Spinal cord (tissue), 10 donors: ENCODE data around the gene APOBEC3F. TPM values are rescaled to one million over a fixed set of nuclear protein-coding genes. Genes with fewer than 3 reads are reported as not detected.
"Not testable (repeated sequence)": the region's sequence is repeated elsewhere in the genome, so short reads cannot be mapped to it uniquely, and the experiment has no call there.

Source experiments
- DNase-seq, 6 donors: peaks; one replicate each; pipeline versions ENCODE4 v3.0.0 to v3.0.0-alpha.2; 2013 to 2015; ENCODE audit warnings: low spot score in 6 of 6, low read depth in 4 of 6
- H3K27ac ChIP-seq: one replicate; pipeline ENCODE4 v1.5.1; 2013; ENCODE audit warnings: low read depth, low read length, control low read depth
- H3K27me3 ChIP-seq: one replicate; pipeline ENCODE4 v1.6.1; 2013; ENCODE audit warnings: low read length; ENCODE audit not compliant: control insufficient read depth, insufficient read depth
- H3K36me3 ChIP-seq: one replicate; pipeline ENCODE4 v1.6.1; 2013; ENCODE audit warnings: low read length; ENCODE audit not compliant: control insufficient read depth, insufficient read depth
- H3K4me1 ChIP-seq: one replicate; pipeline ENCODE4 v1.6.1; 2013; ENCODE audit warnings: low read length; ENCODE audit not compliant: control insufficient read depth, insufficient read depth
- H3K4me3 ChIP-seq: one replicate; pipeline ENCODE4 v1.5.1; 2013; ENCODE audit warnings: low read depth, low read length, control low read depth
- H3K9me3 ChIP-seq: one replicate; pipeline ENCODE4 v1.6.1; 2013; ENCODE audit warnings: low read length; ENCODE audit not compliant: control insufficient read depth, insufficient read depth
- WGBS: methylation state at CpG from one replicate; pipeline ENCODE4 v1.1.5; 2013; ENCODE audit warnings: missing lambda C conversion rate; ENCODE audit not compliant: insufficient coverage; 5-methylcytosine and 5-hydroxymethylcytosine counted together
- polyA plus RNA-seq, 2 donors: library from polyadenylated mRNA; unstranded; fragments of 120-200 nt; gene quantifications; one replicate each; pipeline ENCODE4 v1.2.1, GENCODE V29; 2013; ENCODE audit not compliant: insufficient read length in 2 of 2
- total RNA-seq, 2 donors: library from RNA; depleted of rRNA in 1 of 2; stranded (reverse); fragments of 120-200 nt in 1 of 2; fragments of >200 nt in 1 of 2; gene quantifications; one replicate each; pipeline versions ENCODE4 v1.2.3 to v1.2.4, GENCODE V29; 2013 to 2014
- donor health status: healthy.

APOBEC3F gene
- total and polyA plus RNA-seq, 4 donors = 1.9 to 8.0 (median 3.2) TPM

DNA sequence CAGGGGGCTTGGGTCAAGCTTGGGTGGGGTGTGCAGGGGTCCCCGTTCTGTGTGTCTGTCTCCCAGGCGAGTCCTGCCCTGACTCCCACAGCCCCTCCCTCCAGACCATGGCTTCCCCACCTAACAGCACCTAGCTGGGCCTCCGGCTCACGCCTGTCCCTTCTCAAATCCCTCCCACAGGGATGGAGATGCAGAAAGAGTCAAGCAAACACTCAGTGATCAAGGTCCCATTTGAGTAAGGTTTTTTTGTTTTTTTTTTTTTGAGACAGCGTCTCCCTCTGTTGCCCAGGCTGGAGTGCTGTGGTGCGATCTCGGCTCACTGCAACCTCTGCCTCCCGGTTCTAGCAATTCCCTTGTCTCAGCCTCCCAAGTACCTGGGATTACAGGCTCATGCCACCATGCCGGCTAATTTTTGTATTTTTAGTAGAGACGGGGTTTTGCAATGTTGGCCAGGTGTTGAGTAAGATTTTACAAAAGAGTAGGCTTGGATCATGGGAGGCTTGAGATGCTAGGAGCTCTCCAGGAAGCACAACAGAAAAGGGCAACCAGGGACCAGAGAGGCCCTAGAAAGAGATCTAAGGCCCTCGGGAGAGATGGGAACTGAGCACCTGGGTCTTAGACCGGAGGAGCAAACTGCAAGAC lies 14.0 kb upstream of the APOBEC3F start:
- H3K4me3 ChIP-seq = no peak overlapping the region
- peaks cover 1% of the 10 kb centered on the region for H3K4me1 ChIP-seq
- no peak for DNase-seq
- H3K36me3 ChIP-seq = no peaks in the 10 kb centered on the region
- H3K27me3 ChIP-seq = no peaks in the 10 kb centered on the region
- 98% methylated on average over 7 of the region's 12 CpGs for WGBS
- H3K27ac ChIP-seq = no peak overlapping the region
- H3K9me3 ChIP-seq = no peaks in the 10 kb centered on the region

DNA sequence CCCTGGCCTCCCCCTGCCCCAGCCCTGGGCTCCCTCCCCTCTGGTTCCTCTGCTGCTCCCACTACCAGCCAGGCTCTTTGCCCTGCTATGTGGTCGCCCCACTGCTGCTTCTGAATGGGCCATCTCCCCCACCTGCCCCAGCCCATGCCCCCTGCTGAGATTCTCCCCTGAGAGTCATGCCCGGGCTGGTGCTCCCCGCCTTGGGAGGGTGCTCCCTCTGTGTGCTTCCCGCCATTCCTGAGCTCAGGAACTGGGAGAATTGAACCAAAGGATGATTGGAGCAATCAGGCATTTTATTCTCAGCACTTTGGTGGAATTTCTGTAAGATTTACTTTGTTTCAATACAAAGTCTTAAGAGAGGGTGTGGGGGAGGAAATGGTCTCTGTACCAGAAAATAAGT lies 12.9 kb upstream of the APOBEC3F start:
- Histone ChIP-seq H3K9me3 (no peaks in the 10 kb centered on the region), H3K27me3 (no peaks in the 10 kb centered on the region), H3K4me3 (no peak overlapping the region), H3K27ac (no peak overlapping the region), H3K36me3 (no peaks in the 10 kb centered on the region), H3K4me1 (no peaks in the 10 kb centered on the region)
- no peak for DNase-seq
- 40% methylated on average over 1 of the region's 4 CpGs for WGBS

DNA sequence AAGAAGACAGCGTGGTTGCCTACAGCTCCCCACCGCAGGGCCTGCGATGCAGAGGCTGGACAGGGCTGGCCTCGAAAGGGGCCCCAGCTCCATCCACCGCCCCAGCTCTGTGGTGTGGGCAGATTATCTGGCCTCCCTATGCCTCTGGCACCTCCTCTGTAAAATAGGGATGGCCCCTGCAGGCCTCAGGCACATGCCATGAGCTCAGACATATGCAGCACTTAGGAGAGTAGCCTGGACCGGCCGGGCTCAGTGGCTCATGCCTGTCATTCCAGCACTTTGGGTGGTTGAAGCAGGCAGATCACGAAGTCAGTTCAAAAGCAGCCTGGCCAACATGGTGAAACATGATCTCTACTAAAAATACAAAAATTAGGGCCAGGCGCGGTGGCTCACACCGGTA lies 12.4 kb upstream of the APOBEC3F start:
- DNase-seq = no peak
- Histone ChIP-seq H3K36me3 (no peaks in the 10 kb centered on the region), H3K4me3 (no peak overlapping the region), H3K9me3 (no peaks in the 10 kb centered on the region), H3K27ac (no peak overlapping the region), H3K4me1 (no peaks in the 10 kb centered on the region), H3K27me3 (no peaks in the 10 kb centered on the region)
- 94% methylated on average over 10 of the region's 11 CpGs for WGBS

DNA sequence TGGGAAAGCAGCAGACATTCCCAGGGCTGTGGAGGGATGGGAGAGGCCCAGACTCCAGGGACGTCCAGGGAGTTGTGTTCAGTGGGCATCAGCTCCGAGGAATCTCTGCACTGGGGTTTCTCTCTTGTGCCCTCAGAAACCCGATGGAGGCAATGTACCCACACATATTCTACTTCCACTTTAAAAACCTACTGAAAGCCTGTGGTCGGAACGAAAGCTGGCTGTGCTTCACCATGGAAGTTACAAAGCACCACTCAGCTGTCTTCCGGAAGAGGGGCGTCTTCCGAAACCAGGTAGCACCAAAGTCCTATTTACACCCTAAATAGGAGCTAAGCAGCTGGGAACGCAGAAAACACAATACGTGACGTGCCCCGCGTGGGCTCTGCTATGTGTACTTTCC lies 11.4 kb upstream of the APOBEC3F start:
- no peaks in the 10 kb centered on the region for H3K27me3 ChIP-seq

DNA sequence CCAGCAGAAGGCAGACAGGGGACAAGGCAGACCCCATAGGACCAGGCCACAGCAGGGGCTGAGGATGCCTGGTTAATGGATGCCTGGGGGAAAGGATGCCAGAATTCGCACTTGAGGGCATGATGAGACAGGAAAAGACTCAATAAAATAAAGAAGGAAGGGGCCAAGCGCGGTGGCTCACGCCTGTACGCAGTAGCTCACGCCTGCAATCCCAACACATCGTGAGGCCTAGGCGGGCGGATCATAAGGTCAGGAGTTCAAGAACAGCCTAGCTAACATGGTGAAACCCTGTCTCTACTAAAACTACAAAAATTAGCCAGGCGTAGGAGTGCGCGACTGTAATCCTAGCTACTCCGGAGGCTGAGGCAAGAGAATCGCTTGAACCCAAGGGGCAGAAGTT lies 10.0 kb upstream of the APOBEC3F start:
- no peaks in the 10 kb centered on the region for H3K9me3 ChIP-seq
- no peaks in the 10 kb centered on the region for H3K27me3 ChIP-seq
- WGBS = 93% methylated on average over 9 of the region's 14 CpGs
- no peaks in the 10 kb centered on the region for H3K4me1 ChIP-seq
- no peaks in the 10 kb centered on the region for H3K36me3 ChIP-seq
- H3K4me3 ChIP-seq = no peak overlapping the region
- no peak overlapping the region for H3K27ac ChIP-seq
- DNase-seq = no peak

More for the DNA sequence above, 11.4 kb upstream of the APOBEC3F start:
- H3K27ac ChIP-seq = no peak overlapping the region
- no peaks in the 10 kb centered on the region for H3K9me3 ChIP-seq
- 93% methylated on average over 13 of the region's 13 CpGs for WGBS
- DNase-seq = no peak
- H3K36me3 ChIP-seq = no peaks in the 10 kb centered on the region
- no peak overlapping the region for H3K4me3 ChIP-seq
- H3K4me1 ChIP-seq = no peaks in the 10 kb centered on the region

DNA sequence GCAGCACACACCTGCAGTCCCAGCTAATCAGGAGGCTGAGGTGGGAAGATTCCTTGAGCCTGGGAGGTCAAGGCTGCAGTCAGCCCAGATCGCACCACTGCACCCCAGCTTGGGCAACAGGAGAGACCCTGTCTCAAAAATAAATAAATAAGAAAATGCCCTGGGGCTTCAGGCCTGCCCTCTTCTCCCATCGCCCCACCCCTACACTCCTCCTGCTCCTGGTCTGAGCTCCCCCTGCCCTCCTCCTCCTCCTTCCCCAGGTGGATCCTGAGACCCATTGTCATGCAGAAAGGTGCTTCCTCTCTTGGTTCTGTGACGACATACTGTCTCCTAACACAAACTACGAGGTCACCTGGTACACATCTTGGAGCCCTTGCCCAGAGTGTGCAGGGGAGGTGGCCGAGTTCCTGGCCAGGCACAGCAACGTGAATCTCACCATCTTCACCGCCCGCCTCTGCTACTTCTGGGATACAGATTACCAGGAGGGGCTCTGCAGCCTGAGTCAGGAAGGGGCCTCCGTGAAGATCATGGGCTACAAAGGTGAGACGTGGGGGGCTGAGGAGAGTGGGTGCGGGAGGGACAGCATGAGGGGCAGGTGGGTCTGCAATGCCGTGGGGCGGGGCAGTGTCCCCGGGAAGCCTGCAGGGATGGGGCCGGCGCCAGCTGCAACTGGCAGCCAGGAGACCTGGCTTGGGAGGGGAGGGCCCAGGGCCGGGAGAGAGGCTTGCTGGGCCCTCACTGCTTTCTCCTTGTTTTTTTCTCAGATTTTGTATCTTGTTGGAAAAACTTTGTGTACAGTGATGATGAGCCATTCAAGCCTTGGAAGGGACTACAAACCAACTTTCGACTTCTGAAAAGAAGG lies 9.0 kb upstream of the APOBEC3F start:
- H3K9me3 ChIP-seq, H3K27me3 ChIP-seq, H3K27ac ChIP-seq, DNase-seq, H3K36me3 ChIP-seq, H3K4me1 ChIP-seq, H3K4me3 ChIP-seq: not testable (repeated sequence)
- WGBS = 58% methylated on average over 12 of the region's 18 CpGs

DNA sequence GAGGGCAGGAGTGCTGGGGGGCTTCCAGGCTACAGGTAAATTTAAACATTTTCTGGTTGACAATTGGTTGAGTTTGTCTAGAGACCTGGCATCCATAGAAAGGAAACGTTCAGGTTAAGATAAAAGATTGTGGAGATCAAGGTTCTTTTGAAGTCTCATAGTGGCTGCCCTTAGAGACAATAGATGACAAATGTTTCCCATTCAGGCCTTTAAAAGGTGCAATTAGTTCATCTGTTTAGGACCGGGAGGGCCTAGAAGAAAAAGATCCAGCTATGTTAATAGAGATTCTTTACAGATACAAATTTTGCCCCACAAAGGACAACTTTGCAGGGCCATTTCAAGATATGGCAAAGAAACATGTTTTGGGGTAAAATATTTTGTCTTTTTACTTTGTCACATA lies 3.6 kb upstream of the APOBEC3F start:
- H3K27me3 ChIP-seq, H3K9me3 ChIP-seq, H3K27ac ChIP-seq, H3K36me3 ChIP-seq, DNase-seq, H3K4me3 ChIP-seq: not testable (repeated sequence)
- WGBS = no CpG with 5 or more reads among the region's 2 CpGs
- H3K4me1 ChIP-seq = peaks cover 10% of the 10 kb centered on the region

DNA sequence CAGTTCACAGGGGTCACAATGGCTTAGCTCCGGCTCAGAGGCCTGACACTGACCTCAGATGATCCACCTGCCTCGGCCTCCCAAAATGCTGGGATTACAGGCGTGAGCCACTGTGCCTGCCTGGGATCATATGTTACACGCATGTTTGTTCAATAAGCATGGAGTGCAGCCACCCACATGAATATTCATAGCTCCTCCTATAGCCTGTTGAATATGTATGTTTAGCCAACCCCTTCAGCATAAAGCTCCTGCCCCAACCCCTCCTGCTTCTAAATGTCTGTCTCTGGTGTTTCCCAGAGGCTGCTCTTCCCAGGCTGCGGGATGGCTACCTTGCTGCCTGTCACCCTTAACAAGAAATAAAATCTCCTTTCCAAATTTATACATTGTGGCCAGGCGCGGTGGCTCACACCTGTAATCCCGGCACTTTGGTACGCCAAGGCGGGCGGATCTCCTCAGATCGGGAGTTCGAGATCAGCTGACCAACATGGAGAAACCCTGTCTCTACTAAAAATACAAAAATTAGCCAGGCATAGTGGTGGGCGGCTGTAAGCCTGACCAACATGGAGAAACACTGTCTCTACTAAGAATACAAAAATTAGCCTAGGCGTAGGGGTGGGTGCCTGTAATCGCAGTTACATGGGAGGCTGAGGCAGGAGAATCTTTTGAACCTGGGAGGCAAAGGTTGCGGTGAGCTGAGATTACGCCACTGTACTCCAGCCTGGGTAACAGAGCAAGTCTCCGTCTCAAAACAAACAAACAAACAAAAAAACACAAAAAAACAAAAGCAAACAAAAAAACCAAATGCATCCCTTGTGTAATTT lies 1.1 kb upstream of the APOBEC3F start:
- Histone ChIP-seq H3K4me1 (peaks cover 10% of the 10 kb centered on the region), H3K27ac (no peak overlapping the region), H3K4me3 (no peak overlapping the region), H3K36me3 (no peaks in the 10 kb centered on the region), H3K9me3 (peaks cover 1% of the 10 kb centered on the region), H3K27me3 (no peaks in the 10 kb centered on the region)
- WGBS = 92% methylated on average over 12 of the region's 19 CpGs
- DNase-seq = no peak

DNA sequence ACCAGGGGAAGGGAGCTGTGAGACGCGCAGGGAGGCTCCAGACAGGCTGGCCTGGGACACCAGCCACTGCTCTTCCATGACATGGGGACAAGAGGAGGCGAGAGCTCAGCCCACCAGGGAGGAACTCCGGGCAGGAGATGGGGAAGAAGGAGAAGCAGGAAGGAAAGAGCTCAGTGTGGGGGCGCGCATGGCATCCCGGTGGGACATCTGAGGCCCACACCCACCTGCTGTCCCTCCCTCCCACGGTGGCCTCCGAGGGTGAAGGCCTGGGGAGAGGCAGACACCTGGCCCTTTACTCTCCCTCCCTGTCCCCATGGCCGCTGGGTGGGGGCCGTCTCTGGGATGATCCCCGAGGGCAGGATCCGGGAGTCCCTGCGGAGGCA lies 518 bp upstream of the APOBEC3F start:
- not testable (repeated sequence) for H3K4me3 ChIP-seq, H3K27ac ChIP-seq, H3K27me3 ChIP-seq, H3K36me3 ChIP-seq, DNase-seq, H3K9me3 ChIP-seq
- H3K4me1 ChIP-seq = peaks cover 10% of the 10 kb centered on the region
- 70% methylated on average over 2 of the region's 14 CpGs for WGBS
